Liver (tissue), 3 donors: ENCODE measurements around the gene ELF2.

ENCODE experiments used
- RAD21 ChIP-seq, 2 donors: IDR thresholded peaks; 2 replicates each; pipeline ENCODE4 v1.6.1; 2016; ENCODE audit warnings: antibody characterized with exemption in 2 of 2, mild to moderate bottlenecking in 2 of 2
- YY1 ChIP-seq: IDR thresholded peaks from 2 replicates; pipeline ENCODE4 v1.6.1; 2016; ENCODE audit warnings: antibody characterized with exemption, mild to moderate bottlenecking
- TF ChIP-seq, protein P1 (sequence below): fragments of 150-350 bp; IDR thresholded peaks from 2 replicates; pipeline ENCODE4 v1.5.1; 2017; ENCODE audit warnings: improper control_type of control experiment, low read depth, low read length; ENCODE audit not compliant: missing input control
- TF ChIP-seq, protein P2 (sequence below): IDR thresholded peaks from 2 replicates; pipeline ENCODE4 v1.6.1; 2016; ENCODE audit warnings: antibody characterized with exemption, mild to moderate bottlenecking
- TF ChIP-seq, protein P3 (sequence below): IDR thresholded peaks from 2 replicates; pipeline ENCODE4 v1.6.1; 2016; ENCODE audit warnings: antibody characterized with exemption
- TF ChIP-seq, protein P4 (sequence below): IDR thresholded peaks from 2 replicates; pipeline ENCODE4 v1.6.1; 2016; ENCODE audit warnings: antibody characterized with exemption
- donor health status: healthy.
- donor health status: healthy.

GRCh38 chr4:139176302-139177048 is 543 bp downstream of the ELF2 start:
- TF ChIP-seq, protein P1, sequence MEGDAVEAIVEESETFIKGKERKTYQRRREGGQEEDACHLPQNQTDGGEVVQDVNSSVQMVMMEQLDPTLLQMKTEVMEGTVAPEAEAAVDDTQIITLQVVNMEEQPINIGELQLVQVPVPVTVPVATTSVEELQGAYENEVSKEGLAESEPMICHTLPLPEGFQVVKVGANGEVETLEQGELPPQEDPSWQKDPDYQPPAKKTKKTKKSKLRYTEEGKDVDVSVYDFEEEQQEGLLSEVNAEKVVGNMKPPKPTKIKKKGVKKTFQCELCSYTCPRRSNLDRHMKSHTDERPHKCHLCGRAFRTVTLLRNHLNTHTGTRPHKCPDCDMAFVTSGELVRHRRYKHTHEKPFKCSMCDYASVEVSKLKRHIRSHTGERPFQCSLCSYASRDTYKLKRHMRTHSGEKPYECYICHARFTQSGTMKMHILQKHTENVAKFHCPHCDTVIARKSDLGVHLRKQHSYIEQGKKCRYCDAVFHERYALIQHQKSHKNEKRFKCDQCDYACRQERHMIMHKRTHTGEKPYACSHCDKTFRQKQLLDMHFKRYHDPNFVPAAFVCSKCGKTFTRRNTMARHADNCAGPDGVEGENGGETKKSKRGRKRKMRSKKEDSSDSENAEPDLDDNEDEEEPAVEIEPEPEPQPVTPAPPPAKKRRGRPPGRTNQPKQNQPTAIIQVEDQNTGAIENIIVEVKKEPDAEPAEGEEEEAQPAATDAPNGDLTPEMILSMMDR = no peak
- TF ChIP-seq, protein P2, sequence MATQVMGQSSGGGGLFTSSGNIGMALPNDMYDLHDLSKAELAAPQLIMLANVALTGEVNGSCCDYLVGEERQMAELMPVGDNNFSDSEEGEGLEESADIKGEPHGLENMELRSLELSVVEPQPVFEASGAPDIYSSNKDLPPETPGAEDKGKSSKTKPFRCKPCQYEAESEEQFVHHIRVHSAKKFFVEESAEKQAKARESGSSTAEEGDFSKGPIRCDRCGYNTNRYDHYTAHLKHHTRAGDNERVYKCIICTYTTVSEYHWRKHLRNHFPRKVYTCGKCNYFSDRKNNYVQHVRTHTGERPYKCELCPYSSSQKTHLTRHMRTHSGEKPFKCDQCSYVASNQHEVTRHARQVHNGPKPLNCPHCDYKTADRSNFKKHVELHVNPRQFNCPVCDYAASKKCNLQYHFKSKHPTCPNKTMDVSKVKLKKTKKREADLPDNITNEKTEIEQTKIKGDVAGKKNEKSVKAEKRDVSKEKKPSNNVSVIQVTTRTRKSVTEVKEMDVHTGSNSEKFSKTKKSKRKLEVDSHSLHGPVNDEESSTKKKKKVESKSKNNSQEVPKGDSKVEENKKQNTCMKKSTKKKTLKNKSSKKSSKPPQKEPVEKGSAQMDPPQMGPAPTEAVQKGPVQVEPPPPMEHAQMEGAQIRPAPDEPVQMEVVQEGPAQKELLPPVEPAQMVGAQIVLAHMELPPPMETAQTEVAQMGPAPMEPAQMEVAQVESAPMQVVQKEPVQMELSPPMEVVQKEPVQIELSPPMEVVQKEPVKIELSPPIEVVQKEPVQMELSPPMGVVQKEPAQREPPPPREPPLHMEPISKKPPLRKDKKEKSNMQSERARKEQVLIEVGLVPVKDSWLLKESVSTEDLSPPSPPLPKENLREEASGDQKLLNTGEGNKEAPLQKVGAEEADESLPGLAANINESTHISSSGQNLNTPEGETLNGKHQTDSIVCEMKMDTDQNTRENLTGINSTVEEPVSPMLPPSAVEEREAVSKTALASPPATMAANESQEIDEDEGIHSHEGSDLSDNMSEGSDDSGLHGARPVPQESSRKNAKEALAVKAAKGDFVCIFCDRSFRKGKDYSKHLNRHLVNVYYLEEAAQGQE = peak; percentile 42
- TF ChIP-seq, protein P3, sequence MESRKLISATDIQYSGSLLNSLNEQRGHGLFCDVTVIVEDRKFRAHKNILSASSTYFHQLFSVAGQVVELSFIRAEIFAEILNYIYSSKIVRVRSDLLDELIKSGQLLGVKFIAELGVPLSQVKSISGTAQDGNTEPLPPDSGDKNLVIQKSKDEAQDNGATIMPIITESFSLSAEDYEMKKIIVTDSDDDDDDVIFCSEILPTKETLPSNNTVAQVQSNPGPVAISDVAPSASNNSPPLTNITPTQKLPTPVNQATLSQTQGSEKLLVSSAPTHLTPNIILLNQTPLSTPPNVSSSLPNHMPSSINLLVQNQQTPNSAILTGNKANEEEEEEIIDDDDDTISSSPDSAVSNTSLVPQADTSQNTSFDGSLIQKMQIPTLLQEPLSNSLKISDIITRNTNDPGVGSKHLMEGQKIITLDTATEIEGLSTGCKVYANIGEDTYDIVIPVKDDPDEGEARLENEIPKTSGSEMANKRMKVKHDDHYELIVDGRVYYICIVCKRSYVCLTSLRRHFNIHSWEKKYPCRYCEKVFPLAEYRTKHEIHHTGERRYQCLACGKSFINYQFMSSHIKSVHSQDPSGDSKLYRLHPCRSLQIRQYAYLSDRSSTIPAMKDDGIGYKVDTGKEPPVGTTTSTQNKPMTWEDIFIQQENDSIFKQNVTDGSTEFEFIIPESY = no peak
- TF ChIP-seq YY1 = peak; percentile 66
- no peak for TF ChIP-seq RAD21 (IDR thresholded peaks at IDR 0.05)
- TF ChIP-seq, protein P4, sequence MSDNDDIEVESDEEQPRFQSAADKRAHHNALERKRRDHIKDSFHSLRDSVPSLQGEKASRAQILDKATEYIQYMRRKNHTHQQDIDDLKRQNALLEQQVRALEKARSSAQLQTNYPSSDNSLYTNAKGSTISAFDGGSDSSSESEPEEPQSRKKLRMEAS = no peak
